Keratinocyte (primary cell): ENCODE results near the gene FBXO10. TPM values are rescaled to one million over a fixed set of nuclear protein-coding genes. Genes with fewer than 3 reads are reported as not detected.

Experiments
- DNase-seq: peaks from one replicate; pipeline ENCODE4 v3.0.0-alpha.2; 2011; ENCODE audit warnings: low read depth, missing footprints, low spot score
- FAIRE-seq: peaks from 2 replicates; lab custom pipeline; 2011; peaks lifted over from hg19 to GRCh38; lab: Jason Lieb, UNC
- H2AFZ ChIP-seq: 2 replicates; pipeline ENCODE4 v1.6.0; 2012; ENCODE audit warnings: low read length, control low read depth, inconsistent platforms; ENCODE audit not compliant: control insufficient read depth
- H3K27ac ChIP-seq: 2 replicates; pipeline ENCODE4 v1.5.1; 2011; ENCODE audit warnings: low read length; ENCODE audit not compliant: control insufficient read depth, insufficient read depth
- H3K27me3 ChIP-seq: 3 replicates; pipeline ENCODE4 v1.6.0; 2011; ENCODE audit warnings: low read length; ENCODE audit not compliant: control insufficient read depth, insufficient read depth; ENCODE audit errors: extremely low read depth
- H3K36me3 ChIP-seq, 2 experiments: 2 replicates in 1 of 2; 3 replicates in 1 of 2; pipeline ENCODE4 v1.5.1; 2011; ENCODE audit warnings: low read length in 2 of 2, mild to moderate bottlenecking in 1 of 2; ENCODE audit not compliant: control insufficient read depth in 2 of 2, insufficient read depth in 2 of 2; ENCODE audit errors: extremely low read depth in 1 of 2
- H3K4me1 ChIP-seq: 3 replicates; pipeline ENCODE4 v1.5.1; 2011; ENCODE audit warnings: low read length; ENCODE audit not compliant: control insufficient read depth, insufficient read depth; ENCODE audit errors: extremely low read depth
- H3K4me2 ChIP-seq: 3 replicates; pipeline ENCODE4 v1.6.0; 2011; ENCODE audit warnings: low read depth, low read length; ENCODE audit not compliant: control insufficient read depth, insufficient read depth; ENCODE audit errors: extremely low read depth
- H3K4me3 ChIP-seq, 3 experiments: fragments of 200-600 bp in 1 of 3; sonication (generic) in 1 of 3; 2 replicates in 2 of 3; 3 replicates in 1 of 3; pipeline ENCODE4 v1.5.1; 2011 to 2016; ENCODE audit warnings: low read length in 3 of 3, mild to moderate bottlenecking in 3 of 3, control low read depth in 2 of 3, inconsistent platforms in 1 of 3, low read depth in 1 of 3, mixed read lengths in 1 of 3, mixed run types in 1 of 3, moderate library complexity in 1 of 3; ENCODE audit not compliant: control insufficient read depth in 2 of 3, insufficient read depth in 2 of 3; ENCODE audit errors: extremely low read depth in 1 of 3
- H3K79me2 ChIP-seq: 2 replicates; pipeline ENCODE4 v1.6.0; 2012; ENCODE audit warnings: low read length; ENCODE audit not compliant: control insufficient read depth, insufficient read depth
- H3K9ac ChIP-seq: 3 replicates; pipeline ENCODE4 v1.6.0; 2011; ENCODE audit warnings: low read length; ENCODE audit not compliant: control insufficient read depth, insufficient read depth; ENCODE audit errors: extremely low read depth
- H3K9me1 ChIP-seq: 3 replicates; pipeline ENCODE4 v1.6.0; 2011; ENCODE audit warnings: low read length; ENCODE audit not compliant: control insufficient read depth, insufficient read depth; ENCODE audit errors: extremely low read depth
- H3K9me3 ChIP-seq: 2 replicates; pipeline ENCODE4 v1.5.1; 2012; ENCODE audit warnings: low read depth, low read length; ENCODE audit not compliant: control insufficient read depth
- H4K20me1 ChIP-seq: 3 replicates; pipeline ENCODE4 v1.6.0; 2011; ENCODE audit warnings: low read length; ENCODE audit not compliant: control insufficient read depth, insufficient read depth; ENCODE audit errors: extremely low read depth
- EZH2 ChIP-seq: IDR thresholded peaks from one replicate; pipeline ENCODE4 v1.6.1; 2012; ENCODE audit warnings: inconsistent platforms, mild to moderate bottlenecking, low read length, moderate library complexity
- dilution Hi-C: fragments of 300-500 bp; cut with MboI; formaldehyde crosslinking; loops from one replicate; pipeline ENCODE4 v1.7.0; 2020; ENCODE audit warnings: low sequenced_read_pairs; ENCODE audit not compliant: extremely low pct_ligation_motif_present
- polyA plus RNA-seq, 5 experiments: library from polyadenylated mRNA; depleted of rRNA in 3 of 5; stranded (reverse) in 3 of 5; stranded (forward) in 1 of 5; unstranded in 1 of 5; fragments of >200 nt; gene quantifications; 1 replicate in 1 of 5; 2 replicates in 3 of 5; 3 replicates in 1 of 5; pipeline versions ENCODE4 v1.2.1 to v1.2.3, GENCODE V29; 2011 to 2012; ENCODE audit warnings: missing spikeins in 2 of 5, low read depth in 1 of 5, low replicate concordance in 1 of 5
- TF ChIP-seq, protein P1 (sequence below), 3 experiments: IDR thresholded peaks in 1 of 3; conservative IDR thresholded peaks in 1 of 3; optimal IDR thresholded peaks in 1 of 3; 2 replicates in 2 of 3; 3 replicates in 1 of 3; pipeline versions ENCODE3 to v1.5.1; 2011; ENCODE audit warnings: low read length in 3 of 3, mild to moderate bottlenecking in 3 of 3, moderate library complexity in 2 of 3, control low read depth in 1 of 3, inconsistent platforms in 1 of 3; ENCODE audit not compliant: insufficient read depth in 2 of 3; ENCODE audit errors: extremely low read depth in 1 of 3

Gene FBXO10
- polyA plus RNA-seq, 1 donor (not counting 4 experiments of a cell fraction or from before 2014, with no cell fraction given): 4.1 TPM

DNA sequence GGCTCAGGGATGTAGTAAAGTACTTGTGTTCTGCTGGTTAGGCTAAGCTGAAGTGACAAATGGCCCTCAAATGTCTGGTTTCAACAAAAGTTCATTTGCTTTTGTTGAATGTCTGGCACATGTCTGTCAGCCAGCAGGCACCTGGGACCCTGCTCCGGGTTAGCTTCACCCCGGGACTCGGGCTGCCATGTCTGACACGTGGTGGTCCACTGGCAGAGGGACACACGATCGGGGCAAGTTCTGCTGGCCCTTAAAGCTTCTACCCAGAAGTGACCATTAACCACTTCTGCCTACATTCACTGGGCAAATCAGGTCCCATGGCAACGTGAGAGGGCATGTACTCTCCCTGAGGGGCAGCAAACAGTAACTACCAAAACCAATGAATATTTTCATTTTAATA lies 66.6 kb downstream of the FBXO10 start:
- Histone ChIP-seq H3K36me3 (peaks cover 11 to 18% of the 10 kb centered on the region in 2 experiments), H3K9me3 (no peaks in the 10 kb centered on the region), H4K20me1 (no peaks in the 10 kb centered on the region), H3K4me1 (no peaks in the 10 kb centered on the region), H3K9ac (no peak overlapping the region), H3K4me3 (no peak overlapping the region), H3K9me1 (no peaks in the 10 kb centered on the region), H3K79me2 (no peaks in the 10 kb centered on the region), H3K27ac (no peak overlapping the region), H3K4me2 (no peak overlapping the region), H3K27me3 (no peaks in the 10 kb centered on the region), H2AFZ (no peak overlapping the region)
- DNase-seq: no peak
- no peak for TF ChIP-seq EZH2
- TF ChIP-seq, protein P1, sequence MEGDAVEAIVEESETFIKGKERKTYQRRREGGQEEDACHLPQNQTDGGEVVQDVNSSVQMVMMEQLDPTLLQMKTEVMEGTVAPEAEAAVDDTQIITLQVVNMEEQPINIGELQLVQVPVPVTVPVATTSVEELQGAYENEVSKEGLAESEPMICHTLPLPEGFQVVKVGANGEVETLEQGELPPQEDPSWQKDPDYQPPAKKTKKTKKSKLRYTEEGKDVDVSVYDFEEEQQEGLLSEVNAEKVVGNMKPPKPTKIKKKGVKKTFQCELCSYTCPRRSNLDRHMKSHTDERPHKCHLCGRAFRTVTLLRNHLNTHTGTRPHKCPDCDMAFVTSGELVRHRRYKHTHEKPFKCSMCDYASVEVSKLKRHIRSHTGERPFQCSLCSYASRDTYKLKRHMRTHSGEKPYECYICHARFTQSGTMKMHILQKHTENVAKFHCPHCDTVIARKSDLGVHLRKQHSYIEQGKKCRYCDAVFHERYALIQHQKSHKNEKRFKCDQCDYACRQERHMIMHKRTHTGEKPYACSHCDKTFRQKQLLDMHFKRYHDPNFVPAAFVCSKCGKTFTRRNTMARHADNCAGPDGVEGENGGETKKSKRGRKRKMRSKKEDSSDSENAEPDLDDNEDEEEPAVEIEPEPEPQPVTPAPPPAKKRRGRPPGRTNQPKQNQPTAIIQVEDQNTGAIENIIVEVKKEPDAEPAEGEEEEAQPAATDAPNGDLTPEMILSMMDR (optimal IDR thresholded peaks at IDR 0.05 in 1 of 3, IDR thresholded peaks at IDR 0.05 in 1 of 3, conservative IDR thresholded peaks at IDR 0.05 in 1 of 3; ENCODE audit: extremely low read depth in 1 of 3, insufficient read depth in 2 of 3, low read length in 3 of 3): no peak
- no peak for FAIRE-seq
- dilution Hi-C loops: no loop called here

DNA sequence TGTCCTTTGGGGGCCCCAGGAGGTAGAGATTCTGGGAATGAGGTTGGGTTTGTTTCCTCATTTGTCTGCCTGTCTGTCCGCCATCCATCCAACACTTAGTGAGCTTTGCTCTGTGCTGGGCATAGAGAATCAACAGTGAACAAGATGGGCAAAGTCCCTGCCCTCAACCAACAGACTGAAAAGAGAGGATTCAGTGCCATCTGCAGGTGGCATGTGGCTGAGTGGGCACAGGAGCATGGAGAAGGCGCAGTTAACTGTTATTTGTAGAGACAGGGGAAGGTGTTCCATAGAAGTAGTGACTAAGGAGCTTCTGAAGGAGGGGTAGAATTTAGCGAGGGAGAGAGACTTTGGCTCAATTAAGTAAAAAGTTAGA lies 67.4 kb downstream of the FBXO10 start:
- no peak overlapping the region for H3K9ac ChIP-seq
- DNase-seq (no peak), FAIRE-seq (no peak)
- no peaks in the 10 kb centered on the region for H3K27me3 ChIP-seq
- no peak overlapping the region for H3K27ac ChIP-seq
- TF ChIP-seq, protein P1 (optimal IDR thresholded peaks at IDR 0.05 in 1 of 3, IDR thresholded peaks at IDR 0.05 in 1 of 3, conservative IDR thresholded peaks at IDR 0.05 in 1 of 3; ENCODE audit: extremely low read depth in 1 of 3, insufficient read depth in 2 of 3, low read length in 3 of 3): peak in 1 of 3 experiments; percentile 40
- TF ChIP-seq EZH2: no peak
- H3K9me1 ChIP-seq: no peaks in the 10 kb centered on the region
- H3K4me1 ChIP-seq: no peaks in the 10 kb centered on the region
- H3K79me2 ChIP-seq: no peaks in the 10 kb centered on the region
- H2AFZ ChIP-seq: no peak overlapping the region
- no peak overlapping the region for H3K4me2 ChIP-seq
- dilution Hi-C loops: no loop called here
- H3K36me3 ChIP-seq: peaks cover 12 to 22% of the 10 kb centered on the region in 2 experiments
- H3K9me3 ChIP-seq: no peaks in the 10 kb centered on the region
- peaks cover 2% of the 10 kb centered on the region for H4K20me1 ChIP-seq
- H3K4me3 ChIP-seq: no peak overlapping the region
